Stimulated activated naive CD4-positive, alpha-beta T cell (primary cell): ENCODE results near the gene DNAJC15.
"Not testable (repeated sequence)": the region's sequence is repeated elsewhere in the genome, so short reads cannot be mapped to it uniquely, and the experiment has no call there.

Source experiments
- DNase-seq, 6 experiments: peaks; one replicate each; lab custom pipeline; 2025; lab: John Stamatoyannopoulos, UW

DNAJC15 gene

GRCh38 chr13:43045302-43045773 is 22.0 kb downstream of the DNAJC15 start:
- DNase-seq, result peak in 5 of 6 experiments; percentile 15 to 33 (median 21)

GRCh38 chr13:43046259-43046658 is 22.9 kb downstream of the DNAJC15 start:
- DNase-seq, result no peak

- DNase-seq, result peak in 5 of 6 experiments; percentile 1 to 66 (median 52)
These were observed 31.7 kb downstream of the DNAJC15 start for GRCh38 chr13:43054803-43055802.

GRCh38 chr13:43057653-43058317 is 34.4 kb downstream of the DNAJC15 start:
- DNase-seq, result peak; percentile 55 to 83 (median 70)

- no peak for DNase-seq
These were observed 34.9 kb downstream of the DNAJC15 start for GRCh38 chr13:43058318-43058674.

GRCh38 chr13:43058831-43059230 is 35.4 kb downstream of the DNAJC15 start:
- DNase-seq, result no peak

- not testable (repeated sequence) for DNase-seq
These were observed 36.4 kb downstream of the DNAJC15 start for GRCh38 chr13:43059779-43060178.

- DNase-seq, result not testable (repeated sequence)
These were observed 37.4 kb downstream of the DNAJC15 start for GRCh38 chr13:43060806-43061205.

GRCh38 chr13:43061496-43062280 is 38.3 kb downstream of the DNAJC15 start:
- DNase-seq, result no peak

- DNase-seq, result no peak
These were observed 48.4 kb downstream of the DNAJC15 start for GRCh38 chr13:43071824-43072223.

GRCh38 chr13:43072394-43072793 is 49.0 kb downstream of the DNAJC15 start:
- DNase-seq, result no peak

GRCh38 chr13:43074824-43075510 is 51.6 kb downstream of the DNAJC15 start:
- no peak for DNase-seq

GRCh38 chr13:43075511-43075902 is 52.1 kb downstream of the DNAJC15 start:
- not testable (repeated sequence) for DNase-seq

GRCh38 chr13:43077046-43077445 is 53.7 kb downstream of the DNAJC15 start:
- DNase-seq, result no peak

- DNase-seq, result no peak
These were observed 54.1 kb downstream of the DNAJC15 start for GRCh38 chr13:43077461-43077860.

- no peak for DNase-seq
These were observed 54.5 kb downstream of the DNAJC15 start for GRCh38 chr13:43077906-43078305.

- DNase-seq, result no peak
These were observed 55.0 kb downstream of the DNAJC15 start for GRCh38 chr13:43078399-43078798.

- DNase-seq, result no peak
These were observed 56.1 kb downstream of the DNAJC15 start for GRCh38 chr13:43079392-43079931.

- DNase-seq, result no peak
These were observed 56.8 kb downstream of the DNAJC15 start for GRCh38 chr13:43080199-43080598.

GRCh38 chr13:43081866-43082265 is 58.5 kb downstream of the DNAJC15 start:
- DNase-seq, result no peak

GRCh38 chr13:43083750-43084149 is 60.4 kb downstream of the DNAJC15 start:
- DNase-seq, result no peak
